H1 (cell line): Measurements from ENCODE around the gene RAB24. TPM values are rescaled to one million over a fixed set of nuclear protein-coding genes. Genes with fewer than 3 reads are reported as not detected.

Experiments
- CTCF ChIA-PET: fragments of 300-600 bp; sonication (Branson Sonifier 250); formaldehyde crosslinking; loops from one replicate; lab custom pipeline; 2021; ENCODE audit not compliant: partially characterized antibody; lab: Charles Lee
- POLR2A ChIA-PET: fragments of 300-600 bp; sonication (Branson Sonifier 250); formaldehyde crosslinking; loops from one replicate; lab custom pipeline; 2021; ENCODE audit warnings: inconsistent platforms; ENCODE audit not compliant: partially characterized antibody; lab: Charles Lee
- DNase-seq, 2 experiments: peaks; one replicate each; pipeline versions ENCODE4 v3.0.0 to v3.0.0-alpha.2; 2010 to 2022; ENCODE audit warnings: low spot score in 2 of 2, low read depth in 1 of 2, mixed read lengths in 1 of 2
- FAIRE-seq: peaks from 2 replicates; lab custom pipeline; 2011; peaks lifted over from hg19 to GRCh38; lab: Jason Lieb, UNC
- H2AFZ ChIP-seq: 2 replicates; pipeline ENCODE4 v1.8.1; 2012; ENCODE audit warnings: low read length, inconsistent platforms
- H2AK5ac ChIP-seq: 2 replicates; pipeline ENCODE4 v1.6.1; 2013; ENCODE audit warnings: low read depth, low read length
- H2BK120ac ChIP-seq: replicated peaks from 2 replicates; pipeline ENCODE3; 2013; ENCODE audit warnings: low read depth, low read length, inconsistent platforms
- H2BK12ac ChIP-seq: 2 replicates; pipeline ENCODE4 v1.6.1; 2013; ENCODE audit warnings: low read depth, low read length
- H2BK15ac ChIP-seq: 2 replicates; pipeline ENCODE4 v1.6.1; 2013; ENCODE audit warnings: low read length
- H2BK20ac ChIP-seq: 2 replicates; pipeline ENCODE4 v1.6.1; 2013; ENCODE audit warnings: low read length
- H2BK5ac ChIP-seq: 2 replicates; pipeline ENCODE4 v1.6.1; 2013; ENCODE audit warnings: low read depth, low read length
- H3K14ac ChIP-seq: 2 replicates; pipeline ENCODE4 v1.6.1; 2013; ENCODE audit warnings: inconsistent platforms; ENCODE audit not compliant: insufficient read length
- H3K18ac ChIP-seq: 2 replicates; pipeline ENCODE4 v1.6.1; 2013; ENCODE audit warnings: low read length; ENCODE audit errors: extremely low read depth
- H3K23ac ChIP-seq: 2 replicates; pipeline ENCODE4 v1.6.1; 2013; ENCODE audit warnings: inconsistent platforms; ENCODE audit not compliant: insufficient read length
- H3K23me2 ChIP-seq: 2 replicates; pipeline ENCODE4 v1.6.1; 2013; ENCODE audit warnings: low read depth, low read length
- H3K27ac ChIP-seq: 2 replicates; pipeline ENCODE4 v1.6.1; 2011; ENCODE audit warnings: low read depth, low read length, inconsistent platforms
- H3K27me3 ChIP-seq, 4 experiments: replicated peaks in 1 of 4; 1 replicate in 1 of 4; 2 replicates in 3 of 4; pipeline versions ENCODE4 v1.6.1 to v1.8.1; 2011 to 2013; ENCODE audit warnings: low read length in 3 of 4, mild to moderate bottlenecking in 3 of 4, inconsistent platforms in 2 of 4, mixed read lengths in 2 of 4, moderate library complexity in 1 of 4; ENCODE audit not compliant: control insufficient read depth in 3 of 4, insufficient read depth in 3 of 4; ENCODE audit errors: extremely low read depth in 1 of 4
- H3K36me3 ChIP-seq, 4 experiments: 2 replicates each; pipeline versions ENCODE4 v1.6.1 to v1.8.1; 2011 to 2013; ENCODE audit warnings: mild to moderate bottlenecking in 4 of 4, low read length in 3 of 4, moderate library complexity in 2 of 4, control low read depth in 1 of 4, inconsistent platforms in 1 of 4; ENCODE audit not compliant: insufficient read depth in 4 of 4, control insufficient read depth in 2 of 4
- H3K4ac ChIP-seq: replicated peaks from 2 replicates; pipeline ENCODE3; 2013; ENCODE audit warnings: low read length, low read depth, mixed read lengths, inconsistent platforms; ENCODE audit not compliant: insufficient read length
- H3K4me1 ChIP-seq, 4 experiments: replicated peaks in 1 of 4; 1 replicate in 1 of 4; 2 replicates in 3 of 4; pipeline versions ENCODE4 v1.6.1 to v1.8.1; 2011 to 2013; ENCODE audit warnings: low read length in 3 of 4, inconsistent platforms in 2 of 4, mixed read lengths in 1 of 4; ENCODE audit not compliant: insufficient read depth in 4 of 4, control insufficient read depth in 3 of 4
- H3K4me2 ChIP-seq, 2 experiments: 2 replicates each; pipeline versions ENCODE4 v1.6.1 to v1.8.1; 2011 to 2013; ENCODE audit warnings: low read depth in 2 of 2, low read length in 2 of 2, control low read depth in 1 of 2, inconsistent platforms in 1 of 2, mild to moderate bottlenecking in 1 of 2; ENCODE audit not compliant: insufficient read depth in 1 of 2
- H3K4me3 ChIP-seq, 4 experiments: fragments of 200-600, 300-600 bp in 1 of 4; sonication (generic), shearing (Covaris generic), sonication (Bioruptor Twin) in 1 of 4; 2 replicates each; pipeline versions ENCODE4 v1.5.1 to v1.8.1; 2011 to 2016; ENCODE audit warnings: low read length in 4 of 4, low read depth in 3 of 4, control low read depth in 2 of 4, inconsistent platforms in 2 of 4, mild to moderate bottlenecking in 2 of 4, mixed read lengths in 1 of 4, moderate library complexity in 1 of 4; ENCODE audit not compliant: insufficient read depth in 2 of 4; ENCODE audit errors: extremely low read depth in 1 of 4
- H3K56ac ChIP-seq: replicated peaks from 2 replicates; pipeline ENCODE3; 2013; ENCODE audit warnings: low read depth, mild to moderate bottlenecking, mixed read lengths, low read length, inconsistent platforms; ENCODE audit not compliant: insufficient read length
- H3K79me1 ChIP-seq: 2 replicates; pipeline ENCODE4 v1.6.1; 2013; ENCODE audit warnings: low read depth, low read length, control low read depth
- H3K79me2 ChIP-seq, 2 experiments: 2 replicates each; pipeline versions ENCODE4 v1.6.1 to v1.8.1; 2012 to 2013; ENCODE audit warnings: low read length in 2 of 2, mild to moderate bottlenecking in 2 of 2, inconsistent platforms in 1 of 2; ENCODE audit not compliant: insufficient read depth in 2 of 2, control insufficient read depth in 1 of 2
- H3K9ac ChIP-seq, 4 experiments: replicated peaks in 1 of 4; 1 replicate in 1 of 4; 2 replicates in 3 of 4; pipeline versions ENCODE4 v1.6.1 to v1.8.1; 2011 to 2013; ENCODE audit warnings: low read depth in 3 of 4, low read length in 3 of 4, control low read depth in 2 of 4, mild to moderate bottlenecking in 2 of 4, moderate library complexity in 2 of 4, inconsistent platforms in 1 of 4; ENCODE audit errors: extremely low read depth in 1 of 4
- H3K9me3 ChIP-seq, 2 experiments: 2 replicates each; pipeline versions ENCODE4 v1.6.1 to v1.8.1; 2012 to 2013; ENCODE audit warnings: mild to moderate bottlenecking in 2 of 2, moderate library complexity in 2 of 2, control low read depth in 1 of 2, inconsistent platforms in 1 of 2, low read depth in 1 of 2, low read length in 1 of 2, mixed read lengths in 1 of 2; ENCODE audit not compliant: insufficient read depth in 2 of 2
- H4K20me1 ChIP-seq, 2 experiments: replicated peaks in 1 of 2; 2 replicates each; pipeline versions ENCODE3 to v1.8.1; 2011 to 2013; ENCODE audit warnings: inconsistent platforms in 2 of 2, low read length in 2 of 2, mild to moderate bottlenecking in 1 of 2; ENCODE audit not compliant: insufficient read depth in 2 of 2, control insufficient read depth in 1 of 2
- H4K5ac ChIP-seq: 2 replicates; pipeline ENCODE4 v1.6.1; 2013; ENCODE audit warnings: low read length, low read depth, mixed read lengths, inconsistent platforms; ENCODE audit not compliant: insufficient read length
- H4K8ac ChIP-seq: 2 replicates; pipeline ENCODE4 v1.8.0; 2013; ENCODE audit warnings: mild to moderate bottlenecking, moderate library complexity, low read length, inconsistent platforms; ENCODE audit not compliant: insufficient read depth; ENCODE audit errors: extremely low read depth
- H4K91ac ChIP-seq: replicated peaks from 2 replicates; pipeline ENCODE3; 2013; ENCODE audit warnings: low read length, mixed read lengths, inconsistent platforms; ENCODE audit not compliant: insufficient read length
- BRCA1 ChIP-seq: IDR thresholded peaks from 2 replicates; pipeline ENCODE4 v1.6.1; 2012; ENCODE audit warnings: low read depth, low read length, improper control_type of control experiment
- POLR2A ChIP-seq, 2 experiments: IDR thresholded peaks; 1 replicate in 1 of 2; 2 replicates in 1 of 2; pipeline ENCODE4 v1.6.1; 2011; ENCODE audit warnings: low read depth in 2 of 2, low read length in 2 of 2, mild to moderate bottlenecking in 2 of 2; ENCODE audit errors: control extremely low read depth in 1 of 2
- SP1 ChIP-seq: IDR thresholded peaks from 2 replicates; pipeline ENCODE4 v1.6.1; 2011; ENCODE audit warnings: low read depth, low read length
- WGBS, 2 experiments: shearing (Covaris generic) in 1 of 2; methylation state at CpG; one replicate each; pipeline versions ENCODE4 v1.1.6 to v1.1.7; 2013 to 2015; ENCODE audit warnings: low lambda C conversion rate in 2 of 2, mixed read lengths in 2 of 2, inconsistent platforms in 1 of 2, low coverage in 1 of 2, missing lambda C conversion rate in 1 of 2; ENCODE audit not compliant: insufficient replicate concordance in 2 of 2, insufficient coverage in 1 of 2, insufficient read length in 1 of 2; ENCODE audit errors: extremely low coverage in 1 of 2, missing lambda C conversion rate in 1 of 2; 5-methylcytosine and 5-hydroxymethylcytosine counted together
- polyA plus RNA-seq, 7 experiments: library from polyadenylated mRNA; depleted of rRNA in 3 of 7; stranded (reverse) in 5 of 7; unstranded in 2 of 7; fragments of >200 nt in 5 of 7; fragments of 200-250 nt in 2 of 7; gene quantifications; 1 replicate in 5 of 7; 2 replicates in 1 of 7; 4 replicates in 1 of 7; pipeline versions ENCODE4 v1.2.1 to v1.2.3, GENCODE V29; 2011 to 2013; ENCODE audit warnings: missing spikeins in 2 of 7, mixed read lengths in 2 of 7
- total RNA-seq: library from RNA; stranded (reverse); fragmentation: NEBNext Ultra II Directional; extraction: Animal tissue kit (Norgen Biotek cat#: 25700); gene quantifications from 2 replicates; pipeline ENCODE4 v1.2.1, GENCODE V29; 2021

Gene RAB24
- total and polyA plus RNA-seq, 2 of the 8 experiments (the other 6 are each of a cell fraction or from before 2014, with no cell fraction given), result 18.8 to 33.8 TPM

DNA sequence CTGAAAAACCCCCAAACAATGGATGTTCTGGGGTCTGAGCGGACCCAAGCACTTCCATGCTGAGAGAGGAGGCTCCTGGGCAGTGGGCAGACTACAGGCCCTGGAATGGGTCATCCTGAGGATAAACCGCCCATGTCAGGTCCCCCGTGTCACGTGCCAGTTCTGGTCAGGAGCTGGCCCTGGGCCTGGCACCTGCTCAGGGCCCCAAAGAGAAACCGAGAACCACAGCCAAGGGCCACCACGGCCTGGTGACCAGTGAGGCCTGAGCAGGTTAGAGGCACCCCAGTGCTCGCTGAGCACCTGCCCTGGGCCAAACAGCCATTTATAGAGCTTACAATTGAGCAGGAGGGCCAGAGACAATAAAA is 32.2 kb upstream of the RAB24 start:
- no peak overlapping the region for H3K4ac ChIP-seq
- H3K14ac ChIP-seq, result no peak overlapping the region
- H3K18ac ChIP-seq, result no peak overlapping the region
- no peak overlapping the region for H2AK5ac ChIP-seq
- H3K9me3 ChIP-seq, result no peaks in the 10 kb centered on the region
- no peak overlapping the region for H2BK5ac ChIP-seq
- no peak overlapping the region for H2BK12ac ChIP-seq
- H2BK120ac ChIP-seq, result no peak overlapping the region
- H4K8ac ChIP-seq, result no peak overlapping the region
- peaks cover 0 to 5% (median 3%) of the 10 kb centered on the region in 4 experiments; a peak in 4 of 7 replicates for H3K4me1 ChIP-seq
- H3K36me3 ChIP-seq, result peaks cover 22 to 33% (median 32%) of the 10 kb centered on the region in 4 experiments
- no peak overlapping the region for H3K4me2 ChIP-seq
- CTCF ChIA-PET, result interaction anchor here (0.9 to 10.3 kb wide), 13 partner anchors 9 to 104 kb away, joined by 3 to 100 read pairs (median 4); partner anchors contain the start of gene RGS14
- no peak overlapping the region for H3K4me3 ChIP-seq
- no peak for TF ChIP-seq POLR2A (IDR thresholded peaks at IDR 0.05; ENCODE audit: control extremely low read depth in 1 of 2, low read depth in 2 of 2, low read length in 2 of 2)
- TF ChIP-seq BRCA1, result no peak
- TF ChIP-seq SP1, result no peak
- WGBS, 2 experiments, result 88% methylated on average over 7 of the region's 7 CpGs; no CpG with 5 or more reads in 1 of the 2 experiments
- H4K20me1 ChIP-seq, result peaks cover 0 to 17% of the 10 kb centered on the region in 2 experiments
- no peak overlapping the region for H2BK20ac ChIP-seq
- DNase-seq (no peak), FAIRE-seq (no peak)
- H3K79me2 ChIP-seq, result peaks cover 3 to 8% of the 10 kb centered on the region in 2 experiments; a peak in 2 of 4 replicates
- POLR2A ChIA-PET, result interaction anchor here (0.6 to 2.0 kb wide), 7 partner anchors 8 to 203 kb away, joined by 3 to 7 read pairs (median 4); partner anchors contain the start of gene LMAN2
- H3K9ac ChIP-seq, result no peak overlapping the region
- no peaks in the 10 kb centered on the region for H3K23me2 ChIP-seq
- no peak overlapping the region for H2BK15ac ChIP-seq
- H3K56ac ChIP-seq, result no peak overlapping the region
- no peaks in the 10 kb centered on the region for H3K27me3 ChIP-seq
- H3K27ac ChIP-seq, result no peak overlapping the region
- H4K91ac ChIP-seq, result no peak overlapping the region
- no peak overlapping the region for H2AFZ ChIP-seq
- no peak overlapping the region for H3K23ac ChIP-seq
- H4K5ac ChIP-seq, result no peak overlapping the region
- peaks cover 9% of the 10 kb centered on the region for H3K79me1 ChIP-seq
